ENCODE measurements around the gene RER1. TPM values are rescaled to one million over a fixed set of nuclear protein-coding genes. Genes with fewer than 3 reads are reported as not detected.

Gene RER1
- total RNA-seq, 1 experiment from 2014 or later, result 155 TPM

DNA sequence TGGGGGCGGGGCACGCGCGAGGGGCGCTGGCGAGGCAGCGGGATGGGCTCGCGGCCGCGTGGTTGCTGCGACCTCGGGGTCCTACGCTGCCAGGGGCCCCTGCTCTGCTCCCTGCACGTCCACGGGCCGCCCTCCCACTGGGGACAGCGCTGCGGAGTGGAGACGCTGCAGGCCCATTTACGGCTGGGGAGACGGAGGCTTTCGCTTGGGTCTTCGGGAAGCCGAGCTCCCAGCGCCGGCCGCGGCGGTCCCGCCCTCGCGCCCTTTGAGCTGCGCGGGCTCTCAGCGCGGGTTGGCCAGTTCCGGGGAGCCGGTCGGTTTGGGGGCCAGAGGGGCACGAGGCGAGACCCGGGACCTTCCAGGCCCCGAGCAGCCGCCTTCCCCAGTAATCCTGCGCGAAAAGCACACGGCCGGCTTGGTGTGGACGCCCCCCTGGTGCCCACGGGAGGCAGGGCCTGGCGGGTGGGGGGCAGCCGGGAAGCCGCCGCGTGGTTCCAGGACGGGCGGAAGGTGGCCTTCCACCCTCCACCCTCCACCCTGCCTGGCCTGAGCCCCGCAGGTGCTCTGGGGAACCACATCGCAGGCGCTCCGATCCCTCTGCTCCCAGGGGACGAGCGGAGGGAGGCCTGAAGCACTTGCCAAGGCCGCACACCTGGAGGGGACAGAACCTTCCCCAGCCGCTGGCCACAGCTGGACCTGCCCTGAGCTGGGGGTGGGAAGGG lies 21.3 kb downstream of the RER1 start:
- Histone ChIP-seq H3K4me3 (replicated peaks in 1 of 2; ENCODE audit: low read depth in 1 of 2, low read length in 2 of 2) (peak overlapping the region; percentile 75 to 99), H3K79me2 (ENCODE audit: insufficient read depth, low read length) (peaks cover 24% of the 10 kb centered on the region; the same call in 1 of the 2 replicates), H4K20me1 (ENCODE audit: insufficient read depth) (no peaks in the 10 kb centered on the region), H2AFZ (ENCODE audit: low read depth, low read length, poor library complexity, severe bottlenecking) (no peak overlapping the region), H3K36me3 (ENCODE audit: control insufficient read depth in 1 of 2, insufficient read depth in 2 of 2, low read length in 2 of 2) (0 out of 4 replicates have a peak, but pooled peaks cover 0 to 9% of the 10 kb centered on the region in 2 experiments), H3K27me3 (ENCODE audit: insufficient read depth, low read length) (no peaks in the 10 kb centered on the region), H3K9ac (ENCODE audit: low read length) (peak overlapping the region; percentile 97), H3K27ac (ENCODE audit: low read depth, low read length) (peak overlapping the region; percentile 98), H3K4me1 (ENCODE audit: control insufficient read depth in 1 of 2, insufficient read depth in 2 of 2, low read length in 2 of 2) (peaks cover 14 to 39% of the 10 kb centered on the region in 2 experiments; a peak in 3 of 4 replicates), H3K9me2 (ENCODE audit: insufficient read depth) (no peaks in the 10 kb centered on the region), H3K9me3 (ENCODE audit: control insufficient read depth in 1 of 2, insufficient read depth in 1 of 2, low read depth in 1 of 2, low read length in 2 of 2) (no peaks in the 10 kb centered on the region), H3K4me2 (ENCODE audit: low read length) (peak overlapping the region; percentile 75)
- peak; percentile 21 for TF ChIP-seq TCF7L2 (IDR thresholded peaks at IDR 0.05; ENCODE audit: borderline replicate concordance, extremely low read depth, insufficient read depth, insufficient read length)
- no peak for TF ChIP-seq EZH2 (IDR thresholded peaks at IDR 0.05)
- no peak for TF ChIP-seq ZBTB33 (IDR thresholded peaks at IDR 0.05; ENCODE audit: extremely low read depth, insufficient replicate concordance, low read length)
- no peak for TF ChIP-seq SRF (IDR thresholded peaks at IDR 0.05; ENCODE audit: low read depth)
- TF ChIP-seq POLR2AphosphoS5 (IDR thresholded peaks at IDR 0.05; ENCODE audit: low read depth, low read length), result peak; percentile 86
- no peak for TF ChIP-seq FOSL1 (IDR thresholded peaks at IDR 0.05; ENCODE audit: low read depth)
- TF ChIP-seq CTCF (IDR thresholded peaks at IDR 0.05 in 2 of 3, conservative IDR thresholded peaks at IDR 0.05 in 1 of 3; ENCODE audit: borderline replicate concordance in 1 of 3, insufficient read depth in 1 of 3, low read depth in 2 of 3, low read length in 2 of 3), result no peak
- peak; percentile 90 for TF ChIP-seq ZFX (IDR thresholded peaks at IDR 0.05)
- TF ChIP-seq POLR2A (IDR thresholded peaks at IDR 0.05; ENCODE audit: borderline replicate concordance, extremely low read depth, insufficient read depth, insufficient read length), result peak; percentile 60
- intact Hi-C loops (cut with micrococcal nuclease), result loop anchor here (5.0 kb wide), 3 partner anchors 114 to 389 kb away; partner anchors contain the start of genes PANK4 and TTC34
- ChIA-PET RAD21 (ENCODE audit: low non-redundant PET in 1 of 2, low total read pairs in 2 of 2, uncharacterized antibody in 2 of 2, unreplicated experiment in 2 of 2) (no interaction called here), CTCF (interaction anchor here (1.0 to 1.7 kb wide), 2 partner anchors 135 to 218 kb away, joined by 5 to 6 read pairs; partner anchors contain the start of gene FAAP20), POLR2A (interaction anchor here (0.7 to 1.4 kb wide), 4 partner anchors 21 to 172 kb away, joined by 3 to 5 read pairs (median 4); partner anchors contain the start of genes MORN1 and RER1)
- ATAC-seq, result peak; percentile 33
- no peak for DNase-seq (ENCODE audit: low read depth, low spot score)
- TSS peak; percentile 78 for BruUV-seq (replicated peaks)
